A673 (cell line): ENCODE measurements around the gene FUT8.

ENCODE experiments used
- EZH2 ChIP-seq: fragments of 200-600 bp; sonication (generic); IDR thresholded peaks from 2 replicates; pipeline ENCODE4 v1.6.1; 2017; ENCODE audit warnings: borderline replicate concordance, low read depth, mild to moderate bottlenecking, mixed read lengths, antibody characterized with exemption, low read length; ENCODE audit not compliant: poor library complexity, severe bottlenecking
- TF ChIP-seq, protein P1 (sequence below): fragments of 300-800, 200-600 bp; sonication (generic); conservative IDR thresholded peaks from 2 replicates; pipeline ENCODE4 v1.5.1; 2017; ENCODE audit warnings: low read depth, mild to moderate bottlenecking, antibody characterized with exemption, low read length, moderate library complexity, mixed read lengths

DNA sequence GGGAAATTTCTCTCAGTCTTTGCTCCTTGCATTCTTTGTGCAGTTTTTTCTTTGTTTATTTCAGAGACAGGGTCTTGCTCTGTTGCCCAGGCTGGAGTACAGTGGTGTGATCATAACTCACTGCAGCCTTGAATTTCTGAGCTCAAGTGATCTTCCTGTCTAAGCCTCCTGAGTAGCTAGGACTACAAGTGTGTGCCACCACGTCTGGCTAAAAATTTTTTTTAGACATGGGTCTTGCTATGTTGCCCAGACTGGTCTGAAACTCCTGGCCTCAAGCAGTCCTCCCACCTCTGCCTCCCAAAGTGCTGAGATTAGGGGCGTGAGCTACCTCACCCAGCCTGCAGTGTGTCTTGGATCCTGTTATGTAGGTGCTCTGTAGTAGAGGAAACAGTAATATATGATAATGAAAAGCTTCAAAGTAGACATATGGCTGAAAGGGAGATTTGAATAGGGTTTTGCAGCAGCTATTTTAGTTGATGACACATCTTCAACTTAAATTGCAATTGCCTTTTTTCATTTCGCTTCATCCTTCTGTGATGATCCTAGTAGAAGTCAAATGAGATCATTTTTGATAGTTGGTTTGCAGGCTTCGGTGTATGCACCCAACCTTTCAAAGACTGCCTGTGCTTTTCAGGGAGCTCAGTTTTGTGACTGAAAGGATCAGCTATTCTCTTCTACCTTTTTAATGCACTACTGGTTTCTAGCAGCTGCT lies 75.4 kb downstream of the FUT8 start:
- TF ChIP-seq, protein P1, sequence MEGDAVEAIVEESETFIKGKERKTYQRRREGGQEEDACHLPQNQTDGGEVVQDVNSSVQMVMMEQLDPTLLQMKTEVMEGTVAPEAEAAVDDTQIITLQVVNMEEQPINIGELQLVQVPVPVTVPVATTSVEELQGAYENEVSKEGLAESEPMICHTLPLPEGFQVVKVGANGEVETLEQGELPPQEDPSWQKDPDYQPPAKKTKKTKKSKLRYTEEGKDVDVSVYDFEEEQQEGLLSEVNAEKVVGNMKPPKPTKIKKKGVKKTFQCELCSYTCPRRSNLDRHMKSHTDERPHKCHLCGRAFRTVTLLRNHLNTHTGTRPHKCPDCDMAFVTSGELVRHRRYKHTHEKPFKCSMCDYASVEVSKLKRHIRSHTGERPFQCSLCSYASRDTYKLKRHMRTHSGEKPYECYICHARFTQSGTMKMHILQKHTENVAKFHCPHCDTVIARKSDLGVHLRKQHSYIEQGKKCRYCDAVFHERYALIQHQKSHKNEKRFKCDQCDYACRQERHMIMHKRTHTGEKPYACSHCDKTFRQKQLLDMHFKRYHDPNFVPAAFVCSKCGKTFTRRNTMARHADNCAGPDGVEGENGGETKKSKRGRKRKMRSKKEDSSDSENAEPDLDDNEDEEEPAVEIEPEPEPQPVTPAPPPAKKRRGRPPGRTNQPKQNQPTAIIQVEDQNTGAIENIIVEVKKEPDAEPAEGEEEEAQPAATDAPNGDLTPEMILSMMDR = no peak
- TF ChIP-seq EZH2 = no peak
